Subcutaneous adipose tissue (tissue), 4 donors: ENCODE data around the gene ANKLE1. TPM values are rescaled to one million over a fixed set of nuclear protein-coding genes. Genes with fewer than 3 reads are reported as not detected.

Experiments used
- total RNA-seq, 4 donors: library from RNA; depleted of rRNA; stranded (reverse); fragments of >200 nt; gene quantifications; one replicate each; pipeline ENCODE4 v1.1.0, GENCODE V29; 2016
- TF ChIP-seq, protein P1 (sequence below): fragments of 450-650 bp; IDR thresholded peaks from one replicate; pipeline ENCODE4 v1.5.1; 2016; ENCODE audit warnings: low read depth, mild to moderate bottlenecking, control low read depth, antibody characterized with exemption, moderate library complexity

ANKLE1 gene
- total RNA-seq, 4 donors from 2014 or later: 0.22 to 0.51 TPM; not detected in 2

DNA sequence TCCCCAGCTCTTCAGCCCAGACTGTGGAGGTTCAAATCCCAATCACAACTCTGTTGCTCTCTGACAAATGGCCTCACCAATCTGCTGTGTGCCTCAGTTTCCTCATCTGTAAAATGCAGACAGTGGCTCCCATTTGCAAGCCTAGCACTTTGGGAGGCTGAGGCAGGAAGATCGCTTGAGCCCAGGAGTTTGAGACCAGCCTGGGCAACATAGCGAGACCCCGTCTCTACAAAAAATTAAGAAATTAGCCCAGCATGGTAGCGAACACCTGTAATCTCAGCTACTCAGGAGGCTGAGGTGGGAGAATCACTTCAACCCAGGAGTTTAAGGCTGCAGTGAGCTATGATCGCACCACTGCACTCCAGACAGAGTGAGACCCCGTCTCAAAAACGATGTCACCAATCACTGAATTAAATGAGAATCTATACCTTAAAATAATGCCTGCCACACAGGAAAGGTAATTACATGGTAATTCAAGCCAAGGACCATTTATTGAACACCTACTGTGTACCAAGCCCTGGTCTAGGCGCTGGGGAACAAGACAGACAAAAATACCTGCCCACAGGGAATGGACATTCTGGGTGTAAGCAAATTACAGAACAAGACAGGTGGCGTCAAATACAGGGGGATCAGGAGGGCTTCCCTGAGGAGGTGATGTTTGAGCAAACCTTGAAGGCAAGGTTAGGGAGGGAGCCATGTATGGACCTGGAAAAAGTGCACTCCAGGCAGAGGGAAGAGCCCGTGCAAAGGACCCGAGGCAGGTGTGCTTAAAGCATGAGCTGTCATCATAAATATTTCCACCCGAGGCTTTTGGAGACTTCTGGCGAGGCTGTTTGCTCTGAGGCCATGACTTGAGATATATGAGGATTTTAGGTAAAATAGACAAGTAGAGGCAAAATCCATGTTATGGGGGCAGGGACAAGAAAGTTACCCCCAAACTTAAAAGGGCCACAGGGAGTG, 43.7 kb upstream of the ANKLE1 start:
- TF ChIP-seq, protein P1, sequence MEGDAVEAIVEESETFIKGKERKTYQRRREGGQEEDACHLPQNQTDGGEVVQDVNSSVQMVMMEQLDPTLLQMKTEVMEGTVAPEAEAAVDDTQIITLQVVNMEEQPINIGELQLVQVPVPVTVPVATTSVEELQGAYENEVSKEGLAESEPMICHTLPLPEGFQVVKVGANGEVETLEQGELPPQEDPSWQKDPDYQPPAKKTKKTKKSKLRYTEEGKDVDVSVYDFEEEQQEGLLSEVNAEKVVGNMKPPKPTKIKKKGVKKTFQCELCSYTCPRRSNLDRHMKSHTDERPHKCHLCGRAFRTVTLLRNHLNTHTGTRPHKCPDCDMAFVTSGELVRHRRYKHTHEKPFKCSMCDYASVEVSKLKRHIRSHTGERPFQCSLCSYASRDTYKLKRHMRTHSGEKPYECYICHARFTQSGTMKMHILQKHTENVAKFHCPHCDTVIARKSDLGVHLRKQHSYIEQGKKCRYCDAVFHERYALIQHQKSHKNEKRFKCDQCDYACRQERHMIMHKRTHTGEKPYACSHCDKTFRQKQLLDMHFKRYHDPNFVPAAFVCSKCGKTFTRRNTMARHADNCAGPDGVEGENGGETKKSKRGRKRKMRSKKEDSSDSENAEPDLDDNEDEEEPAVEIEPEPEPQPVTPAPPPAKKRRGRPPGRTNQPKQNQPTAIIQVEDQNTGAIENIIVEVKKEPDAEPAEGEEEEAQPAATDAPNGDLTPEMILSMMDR: no peak

DNA sequence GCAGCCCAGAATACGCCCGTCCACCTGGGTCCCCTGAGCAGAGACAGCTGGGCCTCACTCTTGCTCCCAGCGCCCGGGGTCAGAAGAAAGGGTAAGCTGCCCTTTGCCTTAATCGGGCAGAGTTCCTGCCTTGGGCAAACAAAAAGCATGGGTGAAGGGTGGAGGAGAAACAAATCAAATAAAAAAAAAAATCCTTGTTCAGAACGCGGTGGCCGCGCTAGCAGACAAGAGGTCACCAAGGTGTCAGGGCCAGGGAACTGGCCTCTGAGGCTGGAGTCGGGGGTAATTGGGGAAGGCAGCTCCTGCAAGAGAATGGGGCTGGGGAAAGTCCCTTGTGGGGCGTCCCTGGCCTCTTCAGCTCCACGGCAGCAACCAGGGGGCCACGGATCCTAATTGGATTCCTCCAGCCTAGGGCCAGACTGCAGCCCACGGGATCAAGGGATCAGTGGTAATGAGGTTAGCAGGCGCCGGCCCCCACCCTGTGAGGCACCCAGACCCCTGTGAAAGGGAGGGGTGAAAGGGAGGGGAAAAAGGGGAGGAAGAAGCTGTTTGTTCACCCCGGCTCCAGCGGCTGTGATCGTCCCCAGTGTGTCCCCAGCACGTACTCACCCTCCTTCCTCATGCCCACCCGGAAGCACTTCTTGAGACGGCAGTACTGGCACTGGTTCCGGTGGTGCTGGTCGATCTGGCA, 41.5 kb upstream of the ANKLE1 start:
- TF ChIP-seq, protein P1: no peak

GRCh38 chr19:17240826-17241399, 40.8 kb upstream of the ANKLE1 start:
- TF ChIP-seq, protein P1: no peak

- TF ChIP-seq, protein P1: no peak
Measured at GRCh38 chr19:17242431-17243208, 39.1 kb upstream of the ANKLE1 start.

- TF ChIP-seq, protein P1: no peak
Measured at GRCh38 chr19:17243211-17243829, 38.4 kb upstream of the ANKLE1 start.

GRCh38 chr19:17243830-17244617, 37.7 kb upstream of the ANKLE1 start:
- TF ChIP-seq, protein P1: no peak
